HepG2 (cell line): ENCODE data around the gene ANAPC1. TPM values are rescaled to one million over a fixed set of nuclear protein-coding genes. Genes with fewer than 3 reads are reported as not detected.

Experiments used
- DZIP1 ChIP-seq: sonication (generic); formaldehyde crosslinking; IDR thresholded peaks from 2 replicates; pipeline ENCODE4 v1.5.0; 2020; ENCODE audit warnings: mild to moderate bottlenecking, missing genetic modification reagents
- ERF ChIP-seq: IDR thresholded peaks from 2 replicates; pipeline ENCODE4 v1.6.1; 2018; ENCODE audit warnings: missing biosample characterization, missing genetic modification reagents
- FOXJ3 ChIP-seq: sonication (generic); formaldehyde crosslinking; IDR thresholded peaks from 2 replicates; pipeline ENCODE4 v1.4.0; 2020; ENCODE audit warnings: missing genetic modification reagents, mild to moderate bottlenecking, borderline replicate concordance
- NR2C2 ChIP-seq: sonication (generic); formaldehyde crosslinking; IDR thresholded peaks from 2 replicates; pipeline ENCODE4 v1.4.0; 2020; ENCODE audit warnings: missing genetic modification reagents, mild to moderate bottlenecking, moderate library complexity, borderline replicate concordance
- PATZ1 ChIP-seq: sonication (generic); formaldehyde crosslinking; IDR thresholded peaks from 2 replicates; pipeline ENCODE4 v1.4.0; 2020; ENCODE audit warnings: missing genetic modification reagents
- SPEN ChIP-seq: sonication (generic); formaldehyde crosslinking; IDR thresholded peaks from 2 replicates; pipeline ENCODE4 v1.5.1; 2020; ENCODE audit warnings: low read depth, mild to moderate bottlenecking, missing genetic modification reagents
- ZNF331 ChIP-seq: sonication (generic); formaldehyde crosslinking; IDR thresholded peaks from 2 replicates; pipeline ENCODE4 v1.4.0; 2020; ENCODE audit warnings: missing genetic modification reagents
- ZNF33A ChIP-seq: sonication (generic); formaldehyde crosslinking; IDR thresholded peaks from 2 replicates; pipeline ENCODE4 v1.5.1; 2020; ENCODE audit warnings: missing genetic modification reagents, mild to moderate bottlenecking, moderate library complexity, borderline replicate concordance
- ZNF451 ChIP-seq: sonication (generic); formaldehyde crosslinking; IDR thresholded peaks from 2 replicates; pipeline ENCODE4 v1.5.0; 2020; ENCODE audit warnings: mild to moderate bottlenecking, missing genetic modification reagents
- ZZZ3 ChIP-seq: sonication (generic); formaldehyde crosslinking; IDR thresholded peaks from 2 replicates; pipeline ENCODE4 v1.4.0; 2020; ENCODE audit warnings: missing genetic modification reagents, mild to moderate bottlenecking, borderline replicate concordance
- polyA plus RNA-seq, 8 experiments: library from polyadenylated mRNA; depleted of rRNA in 3 of 8; stranded (reverse) in 7 of 8; unstranded in 1 of 8; fragments of >200 nt; fragmentation: Illumina TruSeq in 4 of 8; extraction: Trizol in 4 of 8; gene quantifications; 2 replicates each; pipeline versions ENCODE4 v1.2.1 to v1.2.3, GENCODE V29; 2011 to 2016; ENCODE audit warnings: low read depth in 4 of 8, missing spikeins in 1 of 8, mixed read lengths in 1 of 8; ENCODE audit not compliant: insufficient read depth in 1 of 8
- total RNA-seq, 5 experiments: library from RNA; depleted of rRNA; stranded (reverse); fragments of >200 nt; fragmentation: Illumina TruSeq; extraction: Trizol; gene quantifications; 2 replicates each; pipeline ENCODE4 v1.2.3, GENCODE V29; 2016; ENCODE audit warnings: low read depth in 1 of 5
- TF ChIP-seq, protein P1 (sequence below): sonication (generic); formaldehyde crosslinking; IDR thresholded peaks from 2 replicates; pipeline ENCODE4 v1.4.0; 2020; ENCODE audit warnings: mild to moderate bottlenecking, missing genetic modification reagents
- TF ChIP-seq, protein P2 (sequence below): sonication (generic); formaldehyde crosslinking; IDR thresholded peaks from 2 replicates; pipeline ENCODE4 v1.5.0; 2020; ENCODE audit warnings: mild to moderate bottlenecking, missing genetic modification reagents, borderline replicate concordance

The ANAPC1 gene
- total and polyA plus RNA-seq, 2 of the 13 experiments (the other 11 are each of a cell fraction or from before 2014, with no cell fraction given), result 50.0 to 89.7 TPM

DNA sequence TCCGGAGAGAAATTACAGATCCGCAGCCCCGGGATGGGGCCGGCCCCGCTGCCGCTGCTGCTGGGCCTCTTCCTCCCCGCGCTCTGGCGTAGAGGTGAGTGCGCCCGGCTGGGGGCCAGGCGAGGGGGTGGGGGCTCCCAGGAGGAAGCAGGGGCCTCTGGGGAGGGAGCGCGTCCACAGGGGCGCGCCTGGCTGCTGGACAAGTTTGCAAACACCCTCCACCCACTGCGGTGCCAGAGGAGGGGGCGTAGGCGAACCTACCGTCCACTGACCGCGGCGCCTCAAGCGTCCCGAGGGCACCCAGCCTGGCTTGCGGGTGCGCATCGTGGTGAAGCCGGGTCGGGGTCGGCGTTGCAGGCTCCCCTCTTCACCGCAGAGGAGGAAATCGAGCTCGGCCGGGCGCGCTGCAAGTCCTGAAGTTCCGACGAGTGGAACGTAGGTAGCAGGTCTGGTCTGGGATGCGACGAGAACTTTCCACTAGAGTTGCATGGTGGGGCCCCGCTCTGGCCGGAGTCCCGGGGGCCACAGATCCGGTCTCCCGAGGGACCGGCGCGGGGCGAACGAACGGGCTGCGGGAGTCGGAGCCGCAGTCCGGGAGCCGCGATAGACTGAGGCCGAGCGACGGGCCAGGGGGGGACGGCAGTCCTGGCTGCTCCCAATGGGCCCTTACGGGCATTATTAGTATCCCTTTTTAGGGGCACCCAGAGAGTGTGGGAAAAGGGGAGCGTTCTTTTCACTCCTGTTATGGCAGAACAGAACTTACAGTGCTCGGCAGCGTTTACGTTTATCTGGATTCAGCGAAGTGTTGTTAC, 14.9 kb upstream of the ANAPC1 start (continued):
- TF ChIP-seq, protein P1, sequence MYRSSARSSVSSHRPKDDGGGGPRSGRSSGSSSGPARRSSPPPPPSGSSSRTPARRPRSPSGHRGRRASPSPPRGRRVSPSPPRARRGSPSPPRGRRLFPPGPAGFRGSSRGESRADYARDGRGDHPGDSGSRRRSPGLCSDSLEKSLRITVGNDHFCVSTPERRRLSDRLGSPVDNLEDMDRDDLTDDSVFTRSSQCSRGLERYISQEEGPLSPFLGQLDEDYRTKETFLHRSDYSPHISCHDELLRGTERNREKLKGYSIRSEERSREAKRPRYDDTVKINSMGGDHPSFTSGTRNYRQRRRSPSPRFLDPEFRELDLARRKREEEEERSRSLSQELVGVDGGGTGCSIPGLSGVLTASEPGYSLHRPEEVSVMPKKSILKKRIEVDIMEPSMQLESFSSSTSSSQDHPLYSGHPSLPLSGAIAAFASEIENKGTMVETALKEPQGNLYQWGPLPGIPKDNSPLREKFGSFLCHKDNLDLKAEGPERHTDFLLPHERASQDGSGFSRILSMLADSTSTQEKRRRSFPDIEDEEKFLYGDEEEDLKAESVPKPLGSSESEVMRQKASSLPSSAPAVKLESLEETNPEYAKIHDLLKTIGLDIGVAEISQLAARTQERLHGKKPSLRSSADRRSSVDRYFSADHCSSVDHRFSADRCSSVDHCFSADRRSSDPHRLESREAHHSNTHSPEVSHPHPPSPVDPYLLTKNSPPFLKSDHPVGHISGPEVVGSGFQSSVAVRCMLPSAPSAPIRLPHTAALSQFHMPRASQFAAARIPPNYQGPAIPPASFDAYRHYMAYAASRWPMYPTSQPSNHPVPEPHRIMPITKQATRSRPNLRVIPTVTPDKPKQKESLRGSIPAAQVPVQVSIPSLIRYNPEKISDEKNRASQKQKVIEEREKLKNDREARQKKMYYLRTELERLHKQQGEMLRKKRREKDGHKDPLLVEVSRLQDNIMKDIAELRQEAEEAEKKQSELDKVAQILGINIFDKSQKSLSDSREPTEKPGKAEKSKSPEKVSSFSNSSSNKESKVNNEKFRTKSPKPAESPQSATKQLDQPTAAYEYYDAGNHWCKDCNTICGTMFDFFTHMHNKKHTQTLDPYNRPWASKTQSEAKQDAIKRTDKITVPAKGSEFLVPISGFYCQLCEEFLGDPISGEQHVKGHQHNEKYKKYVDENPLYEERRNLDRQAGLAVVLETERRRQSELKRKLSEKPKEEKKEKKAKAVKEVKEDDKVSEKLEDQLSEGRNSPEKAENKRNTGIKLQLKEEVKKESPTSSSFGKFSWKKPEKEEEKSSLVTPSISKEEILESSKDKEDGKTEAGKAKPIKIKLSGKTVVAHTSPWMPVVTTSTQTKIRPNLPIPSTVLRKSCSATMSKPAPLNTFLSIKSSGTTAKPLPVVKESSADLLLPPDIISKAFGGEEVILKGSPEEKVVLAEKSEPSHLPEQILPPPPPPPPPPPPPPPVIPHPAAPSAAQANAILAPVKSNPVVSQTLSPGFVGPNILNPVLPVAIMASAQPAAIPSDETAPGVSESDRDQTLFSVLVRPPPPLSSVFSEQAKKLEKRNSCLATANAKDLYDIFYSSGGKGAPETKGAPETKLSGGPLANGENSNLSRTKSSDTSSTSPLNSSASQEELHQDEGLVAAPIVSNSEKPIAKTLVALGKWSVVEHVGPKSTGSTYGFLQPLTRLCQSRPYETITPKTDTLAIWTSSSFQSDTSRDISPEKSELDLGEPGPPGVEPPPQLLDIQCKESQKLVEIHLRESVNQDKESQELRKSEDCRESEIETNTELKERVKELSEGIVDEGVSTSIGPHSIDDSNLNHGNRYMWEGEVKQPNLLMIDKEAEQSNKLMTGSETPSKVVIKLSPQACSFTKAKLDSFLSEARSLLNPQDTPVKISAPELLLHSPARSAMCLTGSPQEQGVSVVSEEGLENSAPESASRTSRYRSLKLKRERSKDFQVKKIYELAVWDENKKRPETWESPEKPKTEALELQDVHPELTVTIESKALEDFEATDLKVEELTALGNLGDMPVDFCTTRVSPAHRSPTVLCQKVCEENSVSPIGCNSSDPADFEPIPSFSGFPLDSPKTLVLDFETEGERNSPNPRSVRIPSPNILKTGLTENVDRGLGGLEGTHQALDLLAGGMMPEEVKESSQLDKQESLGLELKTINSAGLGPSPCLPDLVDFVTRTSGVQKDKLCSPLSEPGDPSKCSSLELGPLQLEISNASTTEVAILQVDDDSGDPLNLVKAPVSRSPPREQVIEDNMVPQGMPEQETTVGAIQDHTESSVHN, result no peak
- TF ChIP-seq ZNF451 (peak; percentile 75; the same call in 1 of the 2 replicates), ZZZ3 (CRISPR knock-in tag) (no peak), NR2C2 (CRISPR knock-in tag) (no peak), ERF (CRISPR knock-in tag) (no peak; the same call in 1 of the 2 replicates), SPEN (CRISPR knock-in tag) (peak; percentile 78), FOXJ3 (CRISPR knock-in tag) (peak; percentile 56; the same call in 1 of the 2 replicates), ZNF331 (CRISPR knock-in tag) (peak; percentile 45; the same call in 1 of the 2 replicates), DZIP1 (no peak; the same call in 1 of the 2 replicates), PATZ1 (CRISPR knock-in tag) (peak; percentile 97), ZNF33A (CRISPR knock-in tag) (peak; percentile 11; the same call in 1 of the 2 replicates)
- TF ChIP-seq, protein P2, sequence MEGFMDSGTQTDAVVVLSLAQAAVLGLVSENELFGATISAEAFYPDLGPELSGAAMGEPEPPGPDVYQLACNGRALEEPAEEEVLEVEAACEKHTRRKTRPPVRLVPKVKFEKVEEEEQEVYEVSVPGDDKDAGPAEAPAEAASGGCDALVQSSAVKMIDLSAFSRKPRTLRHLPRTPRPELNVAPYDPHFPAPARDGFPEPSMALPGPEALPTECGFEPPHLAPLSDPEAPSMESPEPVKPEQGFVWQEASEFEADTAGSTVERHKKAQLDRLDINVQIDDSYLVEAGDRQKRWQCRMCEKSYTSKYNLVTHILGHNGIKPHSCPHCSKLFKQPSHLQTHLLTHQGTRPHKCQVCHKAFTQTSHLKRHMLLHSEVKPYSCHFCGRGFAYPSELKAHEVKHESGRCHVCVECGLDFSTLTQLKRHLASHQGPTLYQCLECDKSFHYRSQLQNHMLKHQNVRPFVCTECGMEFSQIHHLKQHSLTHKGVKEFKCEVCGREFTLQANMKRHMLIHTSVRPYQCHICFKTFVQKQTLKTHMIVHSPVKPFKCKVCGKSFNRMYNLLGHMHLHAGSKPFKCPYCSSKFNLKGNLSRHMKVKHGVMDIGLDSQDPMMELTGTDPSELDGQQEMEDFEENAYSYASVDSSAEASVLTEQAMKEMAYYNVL (CRISPR knock-in tag), result peak; percentile 44; the same call in 1 of the 2 replicates
